Esophagus (tissue), 2 donors: ENCODE measurements around the gene INTS11. TPM values are rescaled to one million over a fixed set of nuclear protein-coding genes. Genes with fewer than 3 reads are reported as not detected.
"Not testable (repeated sequence)": the region's sequence is repeated elsewhere in the genome, so short reads cannot be mapped to it uniquely, and the experiment has no call there.

Source experiments
- H3K27ac ChIP-seq, 2 donors: one replicate each; pipeline ENCODE4 v1.5.1; 2013; ENCODE audit warnings: low read depth in 2 of 2, mild to moderate bottlenecking in 2 of 2, inconsistent platforms in 1 of 2, low read length in 1 of 2, moderate library complexity in 1 of 2
- H3K27me3 ChIP-seq, 2 donors: one replicate each; pipeline ENCODE4 v1.6.1; 2013; ENCODE audit warnings: low read length in 2 of 2, control low read depth in 1 of 2, mild to moderate bottlenecking in 1 of 2; ENCODE audit not compliant: insufficient read depth in 2 of 2, control insufficient read depth in 1 of 2
- H3K36me3 ChIP-seq, 2 donors: one replicate each; pipeline ENCODE4 v1.6.1; 2013; ENCODE audit warnings: low read length in 1 of 2; ENCODE audit not compliant: control insufficient read depth in 2 of 2, insufficient read depth in 2 of 2
- H3K4me1 ChIP-seq, 2 donors: one replicate each; pipeline ENCODE4 v1.6.1; 2013; ENCODE audit warnings: low read length in 1 of 2; ENCODE audit not compliant: control insufficient read depth in 2 of 2, insufficient read depth in 2 of 2
- H3K4me3 ChIP-seq, 2 donors: one replicate each; pipeline ENCODE4 v1.5.1; 2013; ENCODE audit warnings: low read length in 2 of 2, mild to moderate bottlenecking in 2 of 2, low read depth in 1 of 2, moderate library complexity in 1 of 2
- H3K9me3 ChIP-seq, 2 donors: one replicate each; pipeline ENCODE4 v1.6.1; 2013; ENCODE audit warnings: mild to moderate bottlenecking in 2 of 2, low read depth in 1 of 2, low read length in 1 of 2, moderate library complexity in 1 of 2; ENCODE audit not compliant: control insufficient read depth in 2 of 2, insufficient read depth in 1 of 2
- WGBS, 2 donors: extraction: QIAGEN DNeasy Blood & Tissue Kit; methylation state at CpG; one replicate each; pipeline ENCODE4 v1.1.7; 2013; 5-methylcytosine and 5-hydroxymethylcytosine counted together
- polyA plus RNA-seq, 2 donors: library from polyadenylated mRNA; stranded (reverse); fragments of 200-250 nt; gene quantifications; one replicate each; pipeline ENCODE4 v1.2.3, GENCODE V29; 2013
- donor health status: healthy with polysubstance abuse.
- donor health status: Bipolar disorder and iron deficiency.

INTS11 gene
- polyA plus RNA-seq, 2 donors, result 74.1 to 127 TPM

GRCh38 chr1:1322952-1323351, 1.5 kb downstream of the INTS11 start:
- WGBS, 2 donors, result 84 to 86% methylated on average over 10 of the region's 10 CpGs
- no peak overlapping the region for H3K4me3 ChIP-seq

GRCh38 chr1:1322418-1322817, 2.0 kb downstream of the INTS11 start:
- H3K27ac ChIP-seq, result no peak overlapping the region
- H3K9me3 ChIP-seq, result no peaks in the 10 kb centered on the region
- H3K36me3 ChIP-seq, result peaks cover 5 to 26% of the 10 kb centered on the region in 2 donors
- H3K27me3 ChIP-seq, result no peaks in the 10 kb centered on the region
- WGBS, 2 donors, result 71 to 78% methylated on average over 7 to 13 of the region's 14 CpGs
- peaks cover 8 to 21% of the 10 kb centered on the region in 2 donors for H3K4me1 ChIP-seq
- no peak overlapping the region for H3K4me3 ChIP-seq

More at GRCh38 chr1:1322952-1323351, 1.5 kb downstream of the INTS11 start:
- no peaks in the 10 kb centered on the region for H3K9me3 ChIP-seq
- no peaks in the 10 kb centered on the region for H3K27me3 ChIP-seq
- peaks cover 5 to 30% of the 10 kb centered on the region in 2 donors for H3K36me3 ChIP-seq
- H3K4me1 ChIP-seq, result peaks cover 8 to 21% of the 10 kb centered on the region in 2 donors
- no peak overlapping the region for H3K27ac ChIP-seq

- Histone ChIP-seq H3K4me3 (no peak overlapping the region), H3K36me3 (peaks cover 2 to 17% of the 10 kb centered on the region in 2 donors), H3K9me3 (no peaks in the 10 kb centered on the region), H3K4me1 (peaks cover 8 to 21% of the 10 kb centered on the region in 2 donors), H3K27ac (no peak overlapping the region), H3K27me3 (no peaks in the 10 kb centered on the region)
- 86 to 88% methylated on average over 8 of the region's 8 CpGs for WGBS, 2 donors
These were observed 3.0 kb downstream of the INTS11 start for GRCh38 chr1:1321477-1321876.

- H3K4me3 ChIP-seq, result no peak overlapping the region
- peaks cover 7 to 21% of the 10 kb centered on the region in 2 donors for H3K4me1 ChIP-seq
- no peaks in the 10 kb centered on the region for H3K9me3 ChIP-seq
- H3K36me3 ChIP-seq, result peaks cover 2 to 17% of the 10 kb centered on the region in 2 donors
- WGBS, 2 donors, result 78 to 81% methylated on average over 22 to 23 of the region's 23 CpGs
- no peak overlapping the region for H3K27ac ChIP-seq
- H3K27me3 ChIP-seq, result no peaks in the 10 kb centered on the region
These were observed 3.6 kb downstream of the INTS11 start for GRCh38 chr1:1320666-1321448.

GRCh38 chr1:1319646-1319941, 4.9 kb downstream of the INTS11 start:
- Histone ChIP-seq H3K4me1 (peaks cover 2 to 17% of the 10 kb centered on the region in 2 donors), H3K27me3 (no peaks in the 10 kb centered on the region), H3K9me3 (no peaks in the 10 kb centered on the region), H3K27ac (peak overlapping the region in 1 of 2 donors; percentile 16), H3K36me3 (peaks cover 2 to 25% of the 10 kb centered on the region in 2 donors), H3K4me3 (no peak overlapping the region)
- WGBS, 2 donors, result 89 to 90% methylated on average over 13 of the region's 13 CpGs

- Histone ChIP-seq H3K36me3 (peaks cover 2 to 31% of the 10 kb centered on the region in 2 donors), H3K27ac (peak overlapping the region; percentile 43 to 58)
- 85 to 88% methylated on average over 36 of the region's 36 CpGs for WGBS, 2 donors
These were observed 5.4 kb downstream of the INTS11 start for GRCh38 chr1:1318777-1319645.

GRCh38 chr1:1318131-1318652, 6.3 kb downstream of the INTS11 start:
- H3K27ac ChIP-seq, result peak overlapping the region; percentile 64 to 75
- H3K27me3 ChIP-seq, result no peaks in the 10 kb centered on the region
- H3K36me3 ChIP-seq, result peaks cover 2 to 39% of the 10 kb centered on the region in 2 donors
- peaks cover 0 to 13% of the 10 kb centered on the region in 2 donors for H3K4me1 ChIP-seq
- H3K9me3 ChIP-seq, result no peaks in the 10 kb centered on the region
- H3K4me3 ChIP-seq, result no peak overlapping the region
- 41 to 49% methylated on average over 9 of the region's 9 CpGs for WGBS, 2 donors

More at GRCh38 chr1:1318777-1319645, 5.4 kb downstream of the INTS11 start:
- Histone ChIP-seq H3K9me3 (no peaks in the 10 kb centered on the region), H3K27me3 (no peaks in the 10 kb centered on the region), H3K4me3 (no peak overlapping the region), H3K4me1 (peaks cover 0 to 17% of the 10 kb centered on the region in 2 donors)

GRCh38 chr1:1317420-1317819, 7.0 kb downstream of the INTS11 start:
- 81 to 84% methylated on average over 6 of the region's 6 CpGs for WGBS, 2 donors
- Histone ChIP-seq H3K27ac (peak overlapping the region in 1 of 2 donors; percentile 75), H3K9me3 (no peaks in the 10 kb centered on the region), H3K4me3 (no peak overlapping the region), H3K4me1 (peaks cover 0 to 8% of the 10 kb centered on the region in 2 donors), H3K27me3 (no peaks in the 10 kb centered on the region), H3K36me3 (peaks cover 2 to 47% of the 10 kb centered on the region in 2 donors)

- H3K4me3 ChIP-seq, H3K27me3 ChIP-seq, H3K27ac ChIP-seq, H3K9me3 ChIP-seq: not testable (repeated sequence)
- peaks cover 0 to 11% of the 10 kb centered on the region in 2 donors for H3K4me1 ChIP-seq
- WGBS, 2 donors, result 88 to 90% methylated on average over 8 of the region's 8 CpGs
- peaks cover 2 to 58% of the 10 kb centered on the region in 2 donors for H3K36me3 ChIP-seq
These were observed 8.3 kb downstream of the INTS11 start for GRCh38 chr1:1316199-1316598.
